Measurements from ENCODE around the gene ORC6.

- TF ChIP-seq CTCF (IDR thresholded peaks at IDR 0.05) (no peak), POLR2A (IDR thresholded peaks at IDR 0.05) (no peak)
These were observed 2.3 kb downstream of the ORC6 start for GRCh38 chr16:46691726-46692125.

Measured in ovary (tissue), 3 donors.